ENCODE data around the gene TOP1. TPM values are rescaled to one million over a fixed set of nuclear protein-coding genes. Genes with fewer than 3 reads are reported as not detected.

Gene TOP1
- 10 to 100 TPM; 11.6 to 34.5 (median 24.5) TPM for polyA plus RNA-seq

GRCh38 chr20:41028359-41029149 is at the start of gene TOP1:
TOP1 (plus strand) TSS chr20:41028822; CDS start chr20:41029068, 246 bp downstream.
- H3K27ac ChIP-seq (ENCODE audit: low read depth, low read length): peak within 1 kb of the TSS; percentile 99

GRCh38 chr20:40979247-40979646 is 49.4 kb upstream of the TOP1 start:
- WGBS, 3 donors: 83 to 100% (median 90%) methylated on average over 2 of the region's 2 CpGs

More at GRCh38 chr20:41028359-41029149, at the start of gene TOP1:
- WGBS, 3 donors: 0% methylated on average over 80 to 85 of the region's 85 CpGs

GRCh38 chr20:40980106-40980827 is 48.4 kb upstream of the TOP1 start:
- no peak overlapping the region for H3K27ac ChIP-seq (ENCODE audit: low read depth, low read length)
- 85 to 92% (median 89%) methylated on average over 4 of the region's 4 CpGs for WGBS, 3 donors

More at GRCh38 chr20:40979247-40979646, 49.4 kb upstream of the TOP1 start:
- H3K27ac ChIP-seq (ENCODE audit: low read depth, low read length): no peak overlapping the region

- H3K27ac ChIP-seq (ENCODE audit: low read depth, low read length): no peak overlapping the region
- 87 to 96% (median 90%) methylated on average over 6 of the region's 6 CpGs for WGBS, 3 donors
Measured at GRCh38 chr20:40980828-40981310, 47.8 kb upstream of the TOP1 start.

GRCh38 chr20:40982415-40983145 is 46.0 kb upstream of the TOP1 start:
- H3K27ac ChIP-seq (ENCODE audit: low read depth, low read length): no peak overlapping the region
- WGBS, 3 donors: 84 to 96% (median 87%) methylated on average over 3 of the region's 3 CpGs

- no peak overlapping the region for H3K27ac ChIP-seq (ENCODE audit: low read depth, low read length)
- WGBS, 3 donors: 86 to 98% (median 92%) methylated on average over 2 of the region's 2 CpGs
Measured at GRCh38 chr20:40983898-40984297, 44.7 kb upstream of the TOP1 start.

GRCh38 chr20:40984496-40984895 is 44.1 kb upstream of the TOP1 start:
- WGBS, 3 donors: 92 to 97% (median 96%) methylated on average over 4 of the region's 4 CpGs
- H3K27ac ChIP-seq (ENCODE audit: low read depth, low read length): no peak overlapping the region

- WGBS, 3 donors: 73 to 88% (median 78%) methylated on average over 2 of the region's 2 CpGs
Measured at GRCh38 chr20:40986774-40987173, 41.8 kb upstream of the TOP1 start.

GRCh38 chr20:40990542-40991120 is 38.0 kb upstream of the TOP1 start:
- 26 to 31% (median 30%) methylated on average over 10 of the region's 10 CpGs for WGBS, 3 donors
- H3K27ac ChIP-seq (ENCODE audit: low read depth, low read length): no peak overlapping the region

More at GRCh38 chr20:40986774-40987173, 41.8 kb upstream of the TOP1 start:
- no peak overlapping the region for H3K27ac ChIP-seq (ENCODE audit: low read depth, low read length)

- no peak overlapping the region for H3K27ac ChIP-seq (ENCODE audit: low read depth, low read length)
- WGBS, 3 donors: 66 to 82% (median 71%) methylated on average over 2 of the region's 2 CpGs
Measured at GRCh38 chr20:40991181-40991889, 37.3 kb upstream of the TOP1 start.

GRCh38 chr20:40992349-40993113 is 36.1 kb upstream of the TOP1 start:
- 90 to 97% (median 95%) methylated on average over 2 of the region's 2 CpGs for WGBS, 3 donors
- H3K27ac ChIP-seq (ENCODE audit: low read depth, low read length): no peak overlapping the region

- 66 to 94% (median 90%) methylated on average over 5 of the region's 5 CpGs for WGBS, 3 donors
- no peak overlapping the region for H3K27ac ChIP-seq (ENCODE audit: low read depth, low read length)
Measured at GRCh38 chr20:40993794-40994540, 34.7 kb upstream of the TOP1 start.

GRCh38 chr20:40996326-40996725 is 32.3 kb upstream of the TOP1 start:
- no peak overlapping the region for H3K27ac ChIP-seq (ENCODE audit: low read depth, low read length)
- 93 to 100% (median 97%) methylated on average over 1 of the region's 1 CpG for WGBS, 3 donors

- WGBS, 3 donors: 92 to 94% (median 94%) methylated on average over 6 of the region's 6 CpGs
Measured at GRCh38 chr20:40997116-40997515, 31.5 kb upstream of the TOP1 start.

GRCh38 chr20:40999841-41000240 is 28.8 kb upstream of the TOP1 start:
- H3K27ac ChIP-seq (ENCODE audit: low read depth, low read length): no peak overlapping the region
- WGBS, 3 donors: 94 to 96% (median 95%) methylated on average over 4 of the region's 4 CpGs

More at GRCh38 chr20:40997116-40997515, 31.5 kb upstream of the TOP1 start:
- H3K27ac ChIP-seq (ENCODE audit: low read depth, low read length): no peak overlapping the region

- 66 to 90% (median 88%) methylated on average over 2 of the region's 2 CpGs for whole genome bisulfite sequencing, 3 donors
- no peak overlapping the region for H3K27ac ChIP-seq (ENCODE audit: low read depth, low read length)
Measured at GRCh38 chr20:41000628-41001027, 28.0 kb upstream of the TOP1 start.
